IPS DF 6.9 (cell line): ENCODE measurements around the gene CPEB3.
A peak's percentile ranks its signal among the peaks of the same experiment; 100 is the strongest.
"Not testable (repeated sequence)": the region's sequence is repeated elsewhere in the genome, so short reads cannot be mapped to it uniquely, and the experiment has no call there.

Experiments
- DNase-seq: peaks from one replicate; pipeline ENCODE4 v3.0.0-alpha.2; 2013; ENCODE audit warnings: low read depth, low spot score
- H3K27ac ChIP-seq: one replicate; pipeline ENCODE4 v1.5.1; 2013; ENCODE audit warnings: low read length, control low read depth
- H3K27me3 ChIP-seq: 2 replicates; pipeline ENCODE4 v1.6.1; 2013; ENCODE audit warnings: mild to moderate bottlenecking, low read length; ENCODE audit not compliant: control insufficient read depth, insufficient read depth
- H3K36me3 ChIP-seq: 2 replicates; pipeline ENCODE4 v1.6.1; 2013; ENCODE audit warnings: low read length; ENCODE audit not compliant: control insufficient read depth, insufficient read depth
- H3K4me1 ChIP-seq: 2 replicates; pipeline ENCODE4 v1.6.1; 2013; ENCODE audit warnings: low read length; ENCODE audit not compliant: control insufficient read depth, insufficient read depth
- H3K4me3 ChIP-seq: 2 replicates; pipeline ENCODE4 v1.5.1; 2013; ENCODE audit warnings: mild to moderate bottlenecking, low read length
- H3K9me3 ChIP-seq: 2 replicates; pipeline ENCODE4 v1.6.1; 2013; ENCODE audit warnings: low read length, inconsistent platforms; ENCODE audit not compliant: control insufficient read depth, insufficient read depth
- WGBS: extraction: QIAGEN DNeasy Blood & Tissue Kit; methylation state at CpG from one replicate; pipeline ENCODE4 v1.1.7; 2013; ENCODE audit warnings: mixed read lengths, missing lambda C conversion rate; ENCODE audit not compliant: insufficient read length, insufficient coverage; 5-methylcytosine and 5-hydroxymethylcytosine counted together

Gene CPEB3

DNA sequence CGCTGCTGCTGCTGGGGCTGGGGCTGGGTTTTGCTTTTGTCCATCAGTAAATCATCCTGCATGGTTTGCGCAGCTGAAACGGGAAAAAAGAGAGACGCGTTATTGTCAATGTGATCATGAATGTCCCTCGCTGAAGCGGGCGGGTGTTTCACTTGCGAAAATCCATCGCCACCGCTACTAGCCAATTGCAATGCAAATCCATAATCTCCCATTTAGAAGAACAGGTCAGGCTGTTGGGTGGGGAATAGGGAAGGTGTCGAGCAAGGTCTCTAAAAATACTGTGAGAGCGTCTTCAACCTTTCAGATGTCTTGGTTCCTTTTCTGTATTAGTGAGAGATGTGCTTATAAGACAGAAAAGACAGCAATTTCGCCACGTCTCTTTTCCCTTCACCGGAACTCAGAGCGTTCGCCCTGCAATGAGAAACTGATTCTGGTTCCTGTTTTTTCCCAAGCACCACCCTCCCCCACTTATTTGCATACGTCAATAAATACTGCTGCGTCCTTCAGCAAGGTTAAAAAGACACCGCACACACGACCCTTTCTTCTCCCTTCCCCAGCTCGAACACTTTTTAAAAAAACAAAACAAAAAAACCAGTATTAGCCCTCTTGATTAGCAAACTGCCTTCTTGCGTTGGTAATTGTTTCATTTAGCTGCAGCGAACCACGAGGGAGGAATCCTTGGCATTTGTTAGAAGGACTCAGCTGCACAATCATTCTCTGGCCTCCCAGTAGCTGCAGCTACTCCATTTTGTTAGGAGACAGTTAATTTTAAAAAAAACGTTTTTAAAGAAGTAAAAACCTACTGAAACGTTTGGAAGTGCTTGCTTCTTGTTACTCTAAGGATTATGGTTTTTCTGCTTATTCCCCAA lies 50.4 kb downstream of the CPEB3 start:
- H3K27ac ChIP-seq, result no peak overlapping the region

GRCh38 chr10:92239600-92240288 lies 51.1 kb downstream of the CPEB3 start:
- H3K9me3 ChIP-seq, result no peaks in the 10 kb centered on the region
- no peaks in the 10 kb centered on the region for H3K4me1 ChIP-seq
- peak overlapping the region; percentile 32; the same call in 1 of the 2 replicates for H3K4me3 ChIP-seq
- no peaks in the 10 kb centered on the region for H3K36me3 ChIP-seq
- H3K27me3 ChIP-seq, result peaks cover 17% of the 10 kb centered on the region
- no peak for DNase-seq
- no CpG with 5 or more reads among the region's 69 CpGs for WGBS
- no peak overlapping the region for H3K27ac ChIP-seq

More for the DNA sequence above, 50.4 kb downstream of the CPEB3 start:
- WGBS, result no CpG with 5 or more reads among the region's 28 CpGs
- Histone ChIP-seq H3K36me3 (no peaks in the 10 kb centered on the region), H3K27me3 (peaks cover 17% of the 10 kb centered on the region), H3K9me3 (no peaks in the 10 kb centered on the region), H3K4me1 (no peaks in the 10 kb centered on the region), H3K4me3 (peak overlapping the region; percentile 32; the same call in 1 of the 2 replicates)
- no peak for DNase-seq

DNA sequence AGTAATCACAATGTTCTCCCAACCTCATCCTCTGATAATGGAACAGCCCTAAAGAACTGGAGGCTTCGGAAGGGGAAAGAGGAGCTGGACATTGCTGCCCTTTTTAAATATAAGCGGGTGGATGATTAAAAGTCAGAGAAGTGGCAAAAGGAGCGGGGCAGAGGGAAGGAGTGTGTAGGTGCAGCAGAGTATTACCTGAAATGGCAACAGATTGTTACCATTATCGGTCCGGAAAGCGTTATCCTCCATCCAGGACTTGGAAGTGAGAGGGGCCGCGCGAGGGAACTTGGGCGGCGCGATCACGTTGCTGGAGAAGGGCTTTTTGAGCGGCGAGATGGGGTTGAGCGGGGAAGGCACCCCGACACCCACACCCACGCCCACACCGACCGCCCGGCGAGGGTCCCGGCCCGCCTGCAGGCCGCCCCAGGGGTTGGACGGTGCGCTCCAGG lies 51.7 kb downstream of the CPEB3 start:
- no CpG with 5 or more reads among the region's 27 CpGs for WGBS
- Histone ChIP-seq H3K9me3 (no peaks in the 10 kb centered on the region), H3K36me3 (no peaks in the 10 kb centered on the region), H3K27me3 (peaks cover 17% of the 10 kb centered on the region), H3K4me1 (no peaks in the 10 kb centered on the region), H3K27ac (no peak overlapping the region), H3K4me3 (peak overlapping the region; percentile 32; the same call in 1 of the 2 replicates)
- no peak for DNase-seq

DNA sequence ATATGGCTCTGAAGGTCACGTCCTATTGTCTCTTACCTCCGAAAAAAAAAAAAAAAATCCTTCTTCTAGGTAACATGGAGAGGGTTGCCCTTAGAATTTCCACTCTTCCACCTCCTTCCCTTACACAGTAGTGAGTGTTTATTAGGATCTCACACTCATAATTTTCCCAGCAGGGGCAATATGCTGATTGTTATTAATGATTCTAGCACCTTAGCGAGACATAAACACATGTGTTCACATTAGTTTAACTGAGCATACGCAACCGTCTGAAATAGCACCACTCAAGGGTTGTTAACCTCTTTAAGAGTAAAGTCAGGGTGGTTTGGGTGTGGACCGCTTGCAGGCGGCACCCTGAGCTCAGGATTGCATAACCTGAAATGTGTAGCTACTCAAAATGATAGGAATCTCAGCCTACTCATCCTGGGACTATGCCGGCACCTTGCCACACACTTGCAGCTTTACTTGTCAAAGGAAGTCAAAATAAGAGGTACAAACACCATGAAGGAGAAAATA lies 52.2 kb downstream of the CPEB3 start:
- no peak overlapping the region for H3K27ac ChIP-seq

DNA sequence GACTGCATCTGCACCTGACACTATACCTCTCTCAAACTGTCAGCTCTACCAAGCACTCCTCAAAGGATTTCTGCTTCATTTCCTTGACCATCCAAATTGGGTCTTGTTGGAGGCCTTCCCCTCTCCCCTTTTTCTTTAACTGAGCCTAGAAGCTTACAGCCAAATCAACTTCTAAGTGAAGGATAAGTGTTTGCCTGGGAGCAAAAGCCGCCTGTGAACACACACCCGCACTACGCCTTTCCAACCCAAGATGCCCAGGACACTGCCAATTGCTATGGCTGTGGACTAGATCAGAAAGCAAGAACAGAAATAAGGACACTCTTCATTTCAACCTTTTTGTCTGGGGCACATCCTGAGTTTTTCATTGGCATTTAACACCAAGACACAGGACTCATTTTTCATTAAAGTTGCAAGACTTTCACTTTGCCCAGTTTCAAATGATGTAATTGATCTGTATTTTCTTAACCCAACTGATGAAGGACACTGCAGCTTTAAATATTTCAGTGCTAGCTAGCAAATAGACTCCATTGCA lies 52.8 kb downstream of the CPEB3 start:
- WGBS, result no CpG with 5 or more reads among the region's 3 CpGs
- Histone ChIP-seq H3K27ac (no peak overlapping the region), H3K4me3 (no peak overlapping the region), H3K9me3 (no peaks in the 10 kb centered on the region), H3K27me3 (peaks cover 17% of the 10 kb centered on the region), H3K36me3 (no peaks in the 10 kb centered on the region), H3K4me1 (no peaks in the 10 kb centered on the region)
- no peak for DNase-seq

More for the DNA sequence above, 52.2 kb downstream of the CPEB3 start:
- Histone ChIP-seq H3K27me3 (peaks cover 17% of the 10 kb centered on the region), H3K36me3 (no peaks in the 10 kb centered on the region), H3K9me3 (no peaks in the 10 kb centered on the region), H3K4me3 (no peak overlapping the region), H3K4me1 (no peaks in the 10 kb centered on the region)
- no CpG with 5 or more reads among the region's 8 CpGs for WGBS
- DNase-seq, result no peak

DNA sequence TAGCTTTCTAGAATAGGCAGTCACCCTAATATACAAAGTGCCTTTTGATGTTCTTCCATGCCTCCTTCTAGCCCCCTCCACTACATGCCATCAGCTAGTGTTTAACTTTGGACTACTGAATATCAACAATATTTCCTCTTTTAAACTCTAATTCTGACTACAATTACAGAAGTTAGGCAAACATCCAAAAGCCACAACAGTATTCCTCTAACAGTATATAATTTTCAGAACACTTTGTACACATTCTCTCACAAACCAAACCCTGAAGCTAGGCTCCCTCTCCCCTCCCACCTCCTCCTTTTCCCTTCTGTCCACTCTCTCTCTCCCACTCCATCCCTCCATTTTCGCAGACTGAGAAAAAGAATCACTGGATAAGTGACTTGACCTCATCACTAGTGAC lies 59.7 kb downstream of the CPEB3 start:
- no peaks in the 10 kb centered on the region for H3K4me1 ChIP-seq
- H3K9me3 ChIP-seq, result no peaks in the 10 kb centered on the region
- H3K27ac ChIP-seq, result no peak overlapping the region
- H3K36me3 ChIP-seq, result no peaks in the 10 kb centered on the region
- no peak for DNase-seq
- no peak overlapping the region for H3K4me3 ChIP-seq
- no CpG with 5 or more reads among the region's 1 CpG for WGBS
- no peaks in the 10 kb centered on the region for H3K27me3 ChIP-seq

GRCh38 chr10:92222603-92223262 lies 68.1 kb downstream of the CPEB3 start:
- Histone ChIP-seq H3K36me3 (no peaks in the 10 kb centered on the region), H3K27me3 (no peaks in the 10 kb centered on the region), H3K27ac (no peak overlapping the region), H3K4me1 (no peaks in the 10 kb centered on the region), H3K4me3 (no peak overlapping the region), H3K9me3 (no peaks in the 10 kb centered on the region)
- WGBS, result no CpG with 5 or more reads among the region's 1 CpG
- no peak for DNase-seq

DNA sequence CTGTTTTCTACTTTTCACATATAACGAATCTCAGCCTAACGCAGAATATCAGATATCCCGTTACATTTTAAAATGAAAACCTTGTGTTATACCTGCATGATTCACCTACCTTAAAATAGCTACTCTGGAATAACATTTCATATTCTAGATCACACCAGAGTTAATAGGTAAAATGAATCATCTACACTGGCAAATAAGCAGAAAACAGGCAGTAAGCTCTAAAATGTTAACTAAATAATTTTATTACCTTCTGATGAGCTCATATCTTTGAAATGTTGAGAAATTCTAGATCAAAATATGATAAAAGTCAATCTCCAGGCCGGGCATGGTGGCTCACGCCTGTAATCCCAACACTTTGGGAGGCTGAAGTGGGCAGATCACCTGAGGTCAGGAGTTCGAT lies 71.3 kb downstream of the CPEB3 start:
- Histone ChIP-seq H3K9me3 (no peaks in the 10 kb centered on the region), H3K27ac (no peak overlapping the region), H3K36me3 (no peaks in the 10 kb centered on the region), H3K4me3 (no peak overlapping the region), H3K4me1 (no peaks in the 10 kb centered on the region), H3K27me3 (no peaks in the 10 kb centered on the region)
- DNase-seq, result no peak
- 100% methylated on average over 3 of the region's 6 CpGs for WGBS

- DNase-seq, result no peak
- H3K9me3 ChIP-seq, result no peaks in the 10 kb centered on the region
- no peak overlapping the region for H3K4me3 ChIP-seq
- no peaks in the 10 kb centered on the region for H3K36me3 ChIP-seq
- no peak overlapping the region for H3K27ac ChIP-seq
- no peaks in the 10 kb centered on the region for H3K4me1 ChIP-seq
- no peaks in the 10 kb centered on the region for H3K27me3 ChIP-seq
- WGBS, result no CpG with 5 or more reads among the region's 3 CpGs
Measured at GRCh38 chr10:92218569-92218968, 72.3 kb downstream of the CPEB3 start.

DNA sequence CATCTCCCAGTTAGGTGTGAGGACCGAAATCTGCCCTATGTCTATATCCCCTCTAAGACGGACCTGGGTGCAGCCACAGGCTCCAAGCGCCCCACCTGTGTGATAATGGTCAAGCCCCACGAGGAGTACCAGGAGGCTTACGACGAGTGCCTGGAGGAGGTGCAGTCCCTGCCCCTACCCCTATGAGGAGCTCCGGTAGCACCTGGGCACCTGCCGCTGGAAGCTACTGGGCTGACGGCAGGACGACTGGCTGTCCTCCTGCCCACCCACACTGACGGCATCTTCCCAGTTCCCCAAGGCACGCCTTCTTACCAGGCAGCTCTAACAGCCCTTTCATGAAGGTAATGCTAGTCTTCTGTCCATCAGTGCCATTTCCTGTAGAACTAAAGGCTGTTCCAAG lies 74.3 kb downstream of the CPEB3 start:
- H3K4me3 ChIP-seq, H3K27ac ChIP-seq, H3K9me3 ChIP-seq, DNase-seq, H3K36me3 ChIP-seq, H3K27me3 ChIP-seq, H3K4me1 ChIP-seq: not testable (repeated sequence)
- no CpG with 5 or more reads among the region's 12 CpGs for WGBS
